Hindlimb muscle (tissue), 1 donor: Measurements from ENCODE around the gene PATJ. TPM values are rescaled to one million over a fixed set of nuclear protein-coding genes. Genes with fewer than 3 reads are reported as not detected.

Experiments
- DNase-seq: peaks from one replicate; pipeline ENCODE4 v3.0.0-alpha.2; 2013
- polyA plus RNA-seq: library from polyadenylated mRNA; unstranded; fragments of 120-200 nt; gene quantifications from one replicate; pipeline ENCODE4 v1.2.1, GENCODE V29; 2013; ENCODE audit not compliant: insufficient read length

PATJ gene
- polyA plus RNA-seq, 1 donor: 3.7 TPM

- DNase-seq: no peak
Measured at GRCh38 chr1:61993331-61993961, 251.2 kb downstream of the PATJ start.

GRCh38 chr1:61995641-61996040 lies 253.4 kb downstream of the PATJ start:
- no peak for DNase-seq

DNA sequence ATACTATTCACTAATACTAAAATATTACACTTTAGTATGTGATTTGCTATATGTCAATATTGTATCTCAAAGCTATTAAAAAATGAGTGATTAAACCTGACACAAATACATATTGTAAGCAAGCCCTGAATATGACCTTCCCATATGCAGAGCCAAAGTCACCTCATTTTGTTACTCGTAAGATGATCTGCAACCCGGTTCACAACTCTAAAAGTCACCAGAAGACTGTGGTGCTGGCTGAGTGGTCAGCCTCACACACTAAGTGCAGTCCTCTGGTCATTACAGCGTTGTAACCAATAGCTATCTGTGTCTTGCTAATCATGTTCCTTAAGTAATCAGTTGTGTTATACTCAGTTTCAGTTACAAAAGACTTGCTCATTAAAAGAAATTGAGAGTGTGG lies 254.8 kb downstream of the PATJ start:
- DNase-seq: no peak

DNA sequence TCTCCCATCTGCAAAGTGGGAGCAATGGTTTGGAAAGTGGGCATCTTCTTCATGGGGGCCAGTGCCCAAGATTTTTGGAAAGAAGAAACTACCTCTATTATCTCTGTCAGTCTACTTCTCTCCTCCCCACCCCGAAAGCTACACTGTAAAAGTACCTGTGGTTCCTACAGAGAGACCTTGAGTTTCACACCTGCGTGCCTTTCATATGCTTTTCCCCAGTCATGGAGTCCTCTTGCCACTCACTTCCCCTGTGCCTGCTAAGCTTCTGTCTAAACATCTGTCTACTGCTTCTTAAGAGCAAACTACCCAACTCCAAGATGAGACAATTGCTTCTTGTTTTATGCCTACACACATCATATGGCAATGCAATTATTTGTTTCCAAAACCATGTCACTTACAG lies 261.5 kb downstream of the PATJ start:
- DNase-seq: no peak

GRCh38 chr1:62006690-62007089 lies 264.4 kb downstream of the PATJ start:
- DNase-seq: no peak

- no peak for DNase-seq
Measured at GRCh38 chr1:62011006-62011405, 268.7 kb downstream of the PATJ start.

- DNase-seq: no peak
Measured at GRCh38 chr1:62012095-62012494, 269.8 kb downstream of the PATJ start.

- DNase-seq: peak; percentile 91
Measured at GRCh38 chr1:62012836-62013235, 270.6 kb downstream of the PATJ start.

DNA sequence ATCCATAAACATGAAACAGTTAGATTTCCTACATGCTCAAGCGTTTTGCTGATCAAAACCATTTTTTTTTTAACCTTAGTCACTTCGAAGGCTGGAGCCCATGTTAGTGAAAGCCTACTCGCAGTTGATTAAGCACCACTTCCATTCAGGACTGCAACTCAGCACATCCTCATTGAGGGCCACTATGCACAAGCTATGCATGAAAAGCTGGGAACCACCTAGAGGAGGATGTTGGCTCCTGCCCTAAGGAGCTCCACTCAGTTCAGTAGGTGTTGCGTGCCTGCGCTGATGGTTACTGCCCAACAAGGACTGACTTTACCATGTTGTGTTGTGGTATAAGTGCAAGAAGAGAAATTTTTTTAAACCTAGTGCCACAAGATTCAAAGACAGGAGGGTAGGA lies 271.0 kb downstream of the PATJ start:
- no peak for DNase-seq

- no peak for DNase-seq
Measured at GRCh38 chr1:62022382-62022983, 280.2 kb downstream of the PATJ start.

DNA sequence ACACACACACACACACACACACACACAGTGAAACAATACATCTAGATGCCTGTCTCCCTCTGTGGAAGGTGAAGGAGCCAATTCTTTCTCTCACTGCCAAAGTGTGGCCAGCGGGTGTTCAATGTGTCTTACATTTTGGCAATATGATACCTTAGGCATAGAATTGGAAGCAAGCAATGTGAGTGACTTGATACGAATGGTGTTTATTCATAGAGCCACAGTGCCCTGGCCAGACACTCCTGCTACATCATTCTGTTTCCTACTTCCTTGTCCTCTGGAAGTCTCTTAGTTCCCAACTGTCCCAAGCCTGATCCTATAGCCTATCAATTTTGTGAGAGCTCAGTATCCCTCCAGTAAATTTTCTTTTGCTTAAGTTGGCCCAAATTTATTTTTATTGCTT lies 282.4 kb downstream of the PATJ start:
- no peak for DNase-seq

- no peak for DNase-seq
Measured at GRCh38 chr1:62025154-62025553, 282.9 kb downstream of the PATJ start.

DNA sequence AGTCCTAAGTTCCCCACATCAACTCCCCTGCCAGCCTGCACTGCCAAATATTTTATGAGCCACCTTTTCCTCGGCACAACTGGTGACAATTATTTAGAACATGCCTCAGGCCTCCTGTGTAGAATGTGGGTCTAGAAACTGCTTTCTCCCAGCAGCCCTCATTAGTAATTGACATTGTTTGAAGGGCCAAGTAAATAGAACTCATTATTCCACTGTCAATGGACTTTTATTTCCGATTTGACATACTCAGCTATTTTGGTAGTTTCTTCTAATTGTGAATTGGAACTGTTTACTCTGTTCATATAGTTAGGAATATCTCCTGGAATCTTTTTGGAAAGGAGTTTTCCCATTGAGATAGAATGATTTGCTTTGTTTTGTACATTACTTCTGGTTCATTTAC lies 283.6 kb downstream of the PATJ start:
- no peak for DNase-seq

DNA sequence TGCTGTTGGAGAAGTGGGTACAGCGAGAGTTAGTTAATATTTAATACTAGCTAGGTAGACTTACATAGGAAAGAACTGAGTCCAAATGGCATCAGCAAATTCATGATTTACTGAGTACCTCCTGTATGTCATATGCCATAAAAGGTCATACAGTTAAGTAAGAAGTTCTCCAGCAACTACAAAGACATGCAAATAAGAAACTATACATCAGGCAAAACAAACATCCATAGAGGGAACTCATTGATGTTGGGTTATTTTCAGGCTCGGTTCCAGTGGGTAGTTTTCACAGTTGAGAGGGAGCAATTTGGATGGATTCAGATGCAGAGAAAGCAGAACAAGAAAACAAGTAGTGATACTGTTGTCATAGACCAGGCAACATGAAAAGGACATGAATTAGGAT lies 287.4 kb downstream of the PATJ start:
- DNase-seq: no peak

- DNase-seq: no peak
Measured at GRCh38 chr1:62034790-62035189, 292.5 kb downstream of the PATJ start.

DNA sequence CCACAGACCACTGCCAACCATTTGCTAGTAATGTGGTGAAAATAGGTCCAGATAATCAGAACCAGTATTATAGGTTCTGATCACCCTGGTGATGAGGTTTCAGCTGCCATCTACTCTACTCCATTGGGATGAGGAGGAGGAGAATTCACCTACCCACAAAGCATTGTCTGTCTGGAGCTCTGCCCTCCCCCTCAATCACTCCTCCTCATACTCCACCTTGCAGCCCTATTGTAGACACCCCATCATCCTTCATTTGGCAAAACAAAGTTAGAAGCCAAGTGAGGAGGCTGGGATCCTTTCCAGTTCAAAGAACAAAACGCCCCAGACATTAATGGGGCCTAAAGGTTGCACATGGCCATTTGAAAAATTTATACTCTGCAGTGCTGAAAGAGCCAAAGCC lies 295.0 kb downstream of the PATJ start:
- no peak for DNase-seq

GRCh38 chr1:62038594-62039284 lies 296.5 kb downstream of the PATJ start:
- DNase-seq: no peak

GRCh38 chr1:62040450-62040849 lies 298.2 kb downstream of the PATJ start:
- DNase-seq: no peak

DNA sequence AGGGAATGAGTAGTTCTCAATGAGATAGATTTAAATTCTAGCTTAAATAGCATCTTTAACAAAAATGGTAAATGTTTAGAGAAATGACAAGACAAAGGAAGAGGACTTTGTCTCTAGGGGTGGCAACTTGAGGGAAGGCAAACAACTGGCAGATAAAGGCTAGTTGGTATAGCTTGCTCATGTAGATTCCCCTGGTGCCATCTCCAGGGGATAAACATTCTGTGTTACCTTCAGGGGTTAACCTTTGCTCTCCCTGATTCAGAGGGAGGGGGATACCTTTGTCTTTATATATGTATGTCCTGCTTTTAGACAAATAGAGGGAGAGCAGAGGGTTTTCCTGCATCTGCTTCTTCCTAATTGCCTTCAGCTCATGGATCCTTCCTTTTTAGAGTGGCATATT lies 298.7 kb downstream of the PATJ start:
- DNase-seq: no peak

DNA sequence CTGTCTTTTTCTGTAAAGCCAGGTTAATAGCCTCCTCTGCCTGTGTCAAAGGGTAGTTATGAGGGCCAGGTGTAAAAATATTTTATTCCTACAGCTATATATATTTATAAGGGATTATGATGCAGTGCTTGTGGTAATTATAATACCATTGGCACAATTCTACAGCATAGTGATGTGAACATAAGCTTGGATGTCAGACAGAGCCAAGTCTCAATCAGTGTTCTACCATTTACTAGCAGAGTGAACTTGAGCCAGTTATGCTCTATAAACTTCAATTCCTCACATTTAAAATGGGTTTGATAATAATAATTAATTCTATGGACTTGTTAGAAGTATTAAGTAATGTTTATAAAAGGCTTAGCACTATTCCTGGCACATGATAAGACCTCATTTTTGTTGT lies 300.9 kb downstream of the PATJ start:
- DNase-seq: no peak

DNA sequence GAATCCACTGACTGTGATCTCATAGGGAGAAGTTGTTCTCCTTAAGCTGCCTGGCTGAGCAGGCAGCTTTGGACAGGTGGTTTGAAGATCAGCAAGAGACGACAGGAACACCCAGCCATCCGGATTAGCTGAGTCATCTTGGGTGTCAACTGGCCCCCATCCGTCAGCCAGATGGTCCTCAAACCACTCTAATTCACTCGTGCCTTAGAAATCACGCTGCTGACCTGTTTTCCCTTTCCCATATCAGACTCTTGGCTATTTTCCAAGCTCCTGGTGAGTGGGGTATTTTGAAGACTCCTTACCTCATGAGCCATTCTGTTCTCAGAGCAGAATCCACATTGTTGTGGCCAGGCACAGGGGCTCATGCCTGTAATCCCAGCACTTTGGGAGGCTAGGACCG lies 303.3 kb downstream of the PATJ start:
- DNase-seq: no peak

DNA sequence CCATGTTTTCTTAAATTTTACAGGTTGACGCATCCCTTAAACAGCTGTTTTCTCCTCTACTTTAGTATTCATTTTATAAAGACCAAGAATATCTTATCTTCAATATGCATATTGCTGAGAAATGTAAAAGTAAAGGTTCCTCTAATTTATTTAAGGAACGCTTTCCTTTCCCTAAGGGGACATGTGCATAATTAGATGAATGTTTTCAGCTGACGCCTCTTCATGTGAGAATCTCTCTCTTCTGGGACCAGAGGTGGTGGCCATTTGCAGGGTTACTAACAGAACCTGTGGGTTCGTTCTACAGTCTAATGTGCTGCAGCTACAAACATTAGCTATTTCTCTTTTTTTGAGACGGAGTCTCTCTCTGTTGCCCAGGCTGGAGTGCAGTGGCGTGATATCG lies 304.6 kb downstream of the PATJ start:
- DNase-seq: no peak

DNA sequence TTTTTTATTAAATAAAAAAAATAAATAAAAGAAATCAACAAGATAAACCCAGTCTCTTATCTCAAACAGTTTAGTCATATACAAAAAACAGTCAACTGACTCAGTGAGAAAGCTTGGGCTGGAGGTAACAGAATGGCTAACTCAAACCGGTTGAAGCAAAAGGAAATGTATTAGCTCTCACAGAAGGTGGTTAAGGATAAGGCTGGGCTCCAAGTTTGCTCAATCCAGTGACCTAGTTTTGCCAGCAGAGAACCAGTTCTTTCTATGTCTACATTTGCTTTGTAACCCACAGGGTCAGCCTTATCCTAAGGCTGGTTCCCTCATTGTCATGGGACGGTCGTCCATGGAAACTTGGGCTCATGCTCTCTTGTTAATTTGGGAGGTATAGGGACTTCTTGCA lies 307.9 kb downstream of the PATJ start:
- DNase-seq: no peak

GRCh38 chr1:62052946-62053345 lies 310.7 kb downstream of the PATJ start:
- DNase-seq: no peak
